Mucosa of rectum (tissue), 2 donors: Measurements from ENCODE around the gene OSCP1.
A peak's percentile ranks its signal among the peaks of the same experiment; 100 is the strongest.

Experiments used
- H3K27ac ChIP-seq, 2 donors: one replicate each; pipeline ENCODE4 v1.7.0; 2013; ENCODE audit warnings: inconsistent platforms in 2 of 2, low read depth in 2 of 2, low read length in 2 of 2
- H3K27me3 ChIP-seq, 2 donors: one replicate each; pipeline ENCODE4 v1.7.0; 2013; ENCODE audit warnings: low read length in 2 of 2; ENCODE audit not compliant: control insufficient read depth in 2 of 2, insufficient read depth in 2 of 2
- H3K36me3 ChIP-seq, 2 donors: one replicate each; pipeline ENCODE4 v1.7.0; 2013; ENCODE audit warnings: low read length in 2 of 2; ENCODE audit not compliant: control insufficient read depth in 2 of 2, insufficient read depth in 2 of 2
- H3K4me1 ChIP-seq, 2 donors: one replicate each; pipeline ENCODE4 v1.7.0; 2013; ENCODE audit warnings: low read length in 2 of 2, mild to moderate bottlenecking in 1 of 2; ENCODE audit not compliant: control insufficient read depth in 2 of 2, insufficient read depth in 2 of 2
- H3K4me3 ChIP-seq, 2 donors: one replicate each; pipeline ENCODE4 v1.7.0; 2013; ENCODE audit warnings: low read length in 2 of 2
- H3K9ac ChIP-seq, 2 donors: one replicate each; pipeline ENCODE4 v1.7.0; 2013; ENCODE audit warnings: low read length in 2 of 2, low read depth in 1 of 2, mild to moderate bottlenecking in 1 of 2
- H3K9me3 ChIP-seq, 2 donors: one replicate each; pipeline ENCODE4 v1.7.0; 2013; ENCODE audit warnings: low read length in 2 of 2; ENCODE audit not compliant: control insufficient read depth in 2 of 2
- donor health status: healthy.
- donor health status: Normal muscosa, but diverticular disease.

Gene OSCP1

GRCh38 chr1:36433102-36433501 is 17.1 kb downstream of the OSCP1 start:
- no peaks in the 10 kb centered on the region for H3K4me1 ChIP-seq
- H3K27me3 ChIP-seq, result no peaks in the 10 kb centered on the region
- H3K4me3 ChIP-seq, result no peak overlapping the region
- H3K9ac ChIP-seq, result no peak overlapping the region
- H3K27ac ChIP-seq, result no peak overlapping the region
- H3K9me3 ChIP-seq, result no peaks in the 10 kb centered on the region
- H3K36me3 ChIP-seq, result peaks cover 3 to 10% of the 10 kb centered on the region in 2 donors

- Histone ChIP-seq H3K9ac (no peak overlapping the region), H3K36me3 (peaks cover 3 to 10% of the 10 kb centered on the region in 2 donors), H3K9me3 (no peaks in the 10 kb centered on the region), H3K27ac (no peak overlapping the region), H3K4me3 (no peak overlapping the region), H3K27me3 (no peaks in the 10 kb centered on the region), H3K4me1 (no peaks in the 10 kb centered on the region)
These were observed 17.6 kb downstream of the OSCP1 start for GRCh38 chr1:36432616-36433015.

- Histone ChIP-seq H3K9ac (no peak overlapping the region), H3K27me3 (no peaks in the 10 kb centered on the region), H3K9me3 (no peaks in the 10 kb centered on the region), H3K36me3 (peaks cover under 1 to 8% of the 10 kb centered on the region in 2 donors), H3K4me3 (no peak overlapping the region), H3K4me1 (no peaks in the 10 kb centered on the region), H3K27ac (no peak overlapping the region)
These were observed 24.5 kb downstream of the OSCP1 start for GRCh38 chr1:36425791-36426190.

DNA sequence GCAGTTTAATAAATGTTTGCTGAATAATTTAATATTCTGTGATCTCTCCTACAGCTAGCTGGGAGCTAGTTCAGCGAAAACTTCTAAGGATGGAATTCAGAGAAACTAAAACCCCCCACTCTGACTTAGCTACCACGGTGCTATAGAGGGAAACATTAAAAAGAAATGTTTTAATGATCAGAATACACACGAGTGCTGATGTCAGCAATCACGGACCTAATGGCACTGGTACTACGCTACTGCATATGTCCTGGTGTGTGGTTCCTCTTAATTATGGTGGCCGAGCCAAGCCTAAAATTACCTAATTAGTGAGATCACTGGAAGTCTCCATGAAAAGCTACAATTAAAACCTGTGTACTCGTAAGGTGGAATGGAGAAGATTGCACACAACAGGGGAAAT is 28.6 kb downstream of the OSCP1 start:
- Histone ChIP-seq H3K9ac (no peak overlapping the region), H3K4me3 (no peak overlapping the region), H3K27me3 (no peaks in the 10 kb centered on the region), H3K27ac (no peak overlapping the region), H3K36me3 (peaks cover 0 to 8% of the 10 kb centered on the region in 2 donors), H3K9me3 (no peaks in the 10 kb centered on the region), H3K4me1 (peaks cover 0 to 5% of the 10 kb centered on the region in 2 donors)

GRCh38 chr1:36420836-36421317 is 29.4 kb downstream of the OSCP1 start:
- Histone ChIP-seq H3K27ac (no peak overlapping the region), H3K9ac (peak overlapping the region in 1 of 2 donors; percentile 1), H3K36me3 (peaks cover 0 to 8% of the 10 kb centered on the region in 2 donors)

DNA sequence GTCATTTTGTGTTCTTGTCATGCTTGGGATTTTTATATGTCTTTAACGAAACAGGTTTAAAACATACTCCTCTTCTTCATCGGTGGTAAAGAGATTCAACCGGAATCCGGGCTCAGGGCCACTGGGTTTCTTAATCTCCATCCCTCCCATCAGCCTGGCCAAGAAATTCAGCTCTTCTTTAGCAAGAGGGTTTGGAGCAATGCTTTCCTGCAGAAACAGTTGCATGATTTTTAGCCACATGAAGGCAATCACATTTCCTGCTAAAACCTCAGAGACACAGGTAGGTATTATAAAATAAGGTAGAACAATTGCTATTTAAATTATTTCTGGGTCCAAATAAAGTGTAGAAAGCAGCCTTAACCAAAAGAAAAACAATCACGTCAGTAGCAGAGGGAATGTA is 29.8 kb downstream of the OSCP1 start:
- H3K27me3 ChIP-seq, result no peaks in the 10 kb centered on the region
- H3K36me3 ChIP-seq, result peaks cover 0 to 8% of the 10 kb centered on the region in 2 donors
- H3K4me3 ChIP-seq, result no peak overlapping the region
- H3K9ac ChIP-seq, result no peak overlapping the region
- H3K9me3 ChIP-seq, result no peaks in the 10 kb centered on the region
- H3K27ac ChIP-seq, result no peak overlapping the region
- peaks cover 0 to 9% of the 10 kb centered on the region in 2 donors for H3K4me1 ChIP-seq

More at GRCh38 chr1:36420836-36421317, 29.4 kb downstream of the OSCP1 start:
- Histone ChIP-seq H3K4me1 (peaks cover 0 to 6% of the 10 kb centered on the region in 2 donors), H3K27me3 (no peaks in the 10 kb centered on the region), H3K9me3 (no peaks in the 10 kb centered on the region), H3K4me3 (no peak overlapping the region)

- H3K27me3 ChIP-seq, result no peaks in the 10 kb centered on the region
- H3K9ac ChIP-seq, result no peak overlapping the region
- H3K9me3 ChIP-seq, result no peaks in the 10 kb centered on the region
- H3K4me1 ChIP-seq, result peaks cover 0 to 9% of the 10 kb centered on the region in 2 donors
- no peak overlapping the region for H3K27ac ChIP-seq
- peaks cover 0 to 8% of the 10 kb centered on the region in 2 donors for H3K36me3 ChIP-seq
- H3K4me3 ChIP-seq, result no peak overlapping the region
These were observed 30.7 kb downstream of the OSCP1 start for GRCh38 chr1:36419569-36419968.

DNA sequence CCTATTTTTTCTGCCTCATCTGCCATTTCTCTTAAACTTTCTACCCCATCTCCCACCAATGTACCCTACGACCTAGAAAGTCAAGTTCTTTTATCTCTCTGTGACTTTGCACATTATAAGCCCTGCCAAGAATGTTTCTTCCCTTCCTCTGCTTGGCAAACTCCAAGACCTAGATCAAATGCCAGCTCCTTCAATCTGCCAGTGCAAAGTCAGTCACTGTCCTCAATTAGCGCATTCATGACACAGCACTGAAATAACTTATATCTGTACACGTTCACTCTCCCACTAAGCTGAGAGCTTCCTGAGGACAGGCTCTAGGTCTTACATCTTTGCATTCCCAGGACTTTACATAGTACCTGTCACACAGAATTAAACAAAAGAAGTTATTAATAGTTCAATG is 31.1 kb downstream of the OSCP1 start:
- Histone ChIP-seq H3K27ac (no peak overlapping the region), H3K4me1 (peaks cover 0 to 9% of the 10 kb centered on the region in 2 donors), H3K27me3 (no peaks in the 10 kb centered on the region), H3K9ac (no peak overlapping the region), H3K4me3 (no peak overlapping the region), H3K36me3 (peaks cover 0 to 8% of the 10 kb centered on the region in 2 donors), H3K9me3 (no peaks in the 10 kb centered on the region)

DNA sequence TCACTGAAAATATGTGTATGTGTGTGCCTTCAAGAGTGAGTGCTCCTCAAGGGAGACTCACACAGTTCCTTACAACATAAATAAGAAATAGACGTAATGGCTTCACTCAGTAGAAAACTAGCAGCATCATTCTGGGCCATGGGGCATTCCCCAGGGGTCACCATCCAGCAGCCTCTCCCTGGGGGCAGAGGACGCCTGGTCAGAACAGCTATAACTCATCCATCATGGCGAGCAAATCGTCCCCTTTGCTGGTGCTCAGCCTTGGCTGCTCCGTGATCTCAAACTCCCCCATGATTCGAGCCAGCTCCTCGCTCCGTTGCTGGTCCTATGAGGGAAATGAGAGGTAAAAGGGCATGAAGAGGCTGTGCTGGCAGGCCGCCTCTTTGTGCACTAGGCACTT is 32.3 kb downstream of the OSCP1 start:
- Histone ChIP-seq H3K4me3 (no peak overlapping the region), H3K9ac (no peak overlapping the region), H3K36me3 (peaks cover 0 to 8% of the 10 kb centered on the region in 2 donors), H3K27ac (no peak overlapping the region), H3K4me1 (peaks cover 0 to 9% of the 10 kb centered on the region in 2 donors), H3K9me3 (no peaks in the 10 kb centered on the region), H3K27me3 (no peaks in the 10 kb centered on the region)

- H3K4me1 ChIP-seq, result peaks cover 0 to 9% of the 10 kb centered on the region in 2 donors
- no peaks in the 10 kb centered on the region for H3K27me3 ChIP-seq
- H3K9me3 ChIP-seq, result no peaks in the 10 kb centered on the region
- no peaks in the 10 kb centered on the region for H3K36me3 ChIP-seq
- peak overlapping the region in 1 of 2 donors; percentile 5 for H3K4me3 ChIP-seq
- H3K27ac ChIP-seq, result no peak overlapping the region
- peak overlapping the region in 1 of 2 donors; percentile 45 for H3K9ac ChIP-seq
These were observed 34.5 kb downstream of the OSCP1 start for GRCh38 chr1:36415661-36416326.
